ENCODE data around the gene SHISA5.

SHISA5 gene

GRCh38 chr3:48429317-48429959, 74.5 kb downstream of the SHISA5 start:
- DNase-seq: no peak

GRCh38 chr3:48428572-48429316, 75.2 kb downstream of the SHISA5 start:
- no peak for DNase-seq

GRCh38 chr3:48428088-48428571, 75.8 kb downstream of the SHISA5 start:
- DNase-seq: no peak

- no peak for DNase-seq
These were observed 76.4 kb downstream of the SHISA5 start for GRCh38 chr3:48427630-48427962.

GRCh38 chr3:48426944-48427629, 76.9 kb downstream of the SHISA5 start:
- DNase-seq: no peak

GRCh38 chr3:48426401-48426909, 77.5 kb downstream of the SHISA5 start:
- no peak for DNase-seq

- no peak for DNase-seq
These were observed 78.6 kb downstream of the SHISA5 start for GRCh38 chr3:48425281-48425812.

GRCh38 chr3:48423883-48424695, 79.9 kb downstream of the SHISA5 start:
- DNase-seq: peak; percentile 25

- no peak for DNase-seq
These were observed 80.6 kb downstream of the SHISA5 start for GRCh38 chr3:48423241-48423882.

GRCh38 chr3:48422681-48423080, 81.3 kb downstream of the SHISA5 start:
- DNase-seq: no peak

GRCh38 chr3:48422272-48422671, 81.7 kb downstream of the SHISA5 start:
- no peak for DNase-seq

GRCh38 chr3:48420561-48420960, 83.4 kb downstream of the SHISA5 start:
- no peak for DNase-seq

GRCh38 chr3:48419597-48419996, 84.4 kb downstream of the SHISA5 start:
- no peak for DNase-seq

- DNase-seq: no peak
These were observed 84.8 kb downstream of the SHISA5 start for GRCh38 chr3:48419149-48419548.

GRCh38 chr3:48418651-48419050, 85.3 kb downstream of the SHISA5 start:
- DNase-seq: no peak

GRCh38 chr3:48418140-48418539, 85.8 kb downstream of the SHISA5 start:
- DNase-seq: no peak
